Omental fat pad (tissue), 4 donors: ENCODE results near the gene EXOC1L. TPM values are rescaled to one million over a fixed set of nuclear protein-coding genes. Genes with fewer than 3 reads are reported as not detected.

Experiments
- ATAC-seq: fragments of 150-250 bp; one replicate; pipeline ENCODE4 v1.9.1; 2016; ENCODE audit warnings: mild to moderate bottlenecking, moderate library complexity; ENCODE audit not compliant: low FRiP score
- DNase-seq: peaks from one replicate; pipeline ENCODE4 v3.0.0-alpha.2; 2019; ENCODE audit warnings: low spot score
- CTCF ChIP-seq, 3 donors: fragments of 450-650 bp; IDR thresholded peaks; one replicate each; pipeline ENCODE4 v1.5.1; 2016 to 2017; ENCODE audit warnings: antibody characterized with exemption in 3 of 3, mild to moderate bottlenecking in 3 of 3, moderate library complexity in 2 of 3
- small RNA-seq: library from RNA; depleted of rRNA; stranded (forward); fragments of <200 nt; gene quantifications from one replicate; pipeline ENCODE3, GENCODE V24; 2016
- total RNA-seq, 4 donors: library from RNA; depleted of rRNA; stranded (reverse); fragments of >200 nt; gene quantifications; one replicate each; pipeline ENCODE4 v1.1.0, GENCODE V29; 2016

The EXOC1L gene
- total RNA-seq, 4 donors from 2014 or later = not detected

- ATAC-seq = no peak
Observed at GRCh38 chr4:55876387-55876786, 56.8 kb downstream of the EXOC1L start.

DNA sequence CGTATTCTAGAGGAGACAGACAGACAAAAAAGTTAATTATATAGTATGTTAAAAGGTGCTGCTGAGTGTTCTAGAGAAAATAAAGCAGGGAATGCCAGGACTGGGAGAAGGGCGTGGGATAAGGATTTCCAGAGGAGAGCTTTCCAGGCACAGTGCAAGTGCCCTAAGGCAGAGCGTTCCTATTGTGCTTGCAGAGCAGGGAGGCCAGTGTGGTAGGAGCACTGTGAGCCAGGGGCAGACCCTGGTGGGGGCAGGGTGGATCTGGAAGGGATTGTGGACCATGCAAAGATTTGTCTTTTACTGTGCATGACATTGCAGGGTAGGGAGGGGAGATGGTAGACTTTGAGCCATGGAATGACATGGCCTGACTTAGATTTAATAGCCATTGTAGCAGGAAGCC is 59.6 kb downstream of the EXOC1L start:
- TF ChIP-seq CTCF (IDR thresholded peaks at IDR 0.05) = no peak
- DNase-seq = no peak
- ATAC-seq = no peak

More at GRCh38 chr4:55876387-55876786, 56.8 kb downstream of the EXOC1L start:
- TF ChIP-seq CTCF (IDR thresholded peaks at IDR 0.05) = no peak
- no peak for DNase-seq

- TF ChIP-seq CTCF (IDR thresholded peaks at IDR 0.05) = no peak
- DNase-seq = no peak
- ATAC-seq = no peak
Observed at GRCh38 chr4:55880652-55881280, 61.2 kb downstream of the EXOC1L start.

GRCh38 chr4:55884093-55884850 is 64.7 kb downstream of the EXOC1L start:
- no peak for TF ChIP-seq CTCF (IDR thresholded peaks at IDR 0.05)
- DNase-seq = no peak
- no peak for ATAC-seq

DNA sequence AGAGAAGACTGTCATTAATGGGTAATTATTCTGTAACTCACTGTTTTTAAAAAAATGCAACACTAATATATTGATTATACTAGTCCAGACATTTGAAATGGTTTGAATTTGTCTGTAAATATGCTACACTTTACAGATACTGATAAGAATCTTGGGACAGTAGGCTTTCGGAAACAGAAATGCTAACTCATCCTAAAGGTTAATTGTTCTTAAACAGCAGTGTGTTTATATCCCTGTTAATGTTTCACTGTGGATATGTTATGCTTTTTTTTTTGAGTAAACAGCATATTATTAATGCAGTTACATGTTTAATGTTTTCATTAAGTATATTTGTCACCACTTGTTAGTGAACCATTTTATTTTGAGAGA is 65.2 kb downstream of the EXOC1L start:
- no peak for TF ChIP-seq CTCF (IDR thresholded peaks at IDR 0.05)
- no peak for ATAC-seq
- no peak for DNase-seq

Small RNA genes within 50 kb of the gene (small RNA-seq; reads per million reads assigned to genes)
- gene RNU6-276P (not detected), gene RNU6-652P (not detected)

Other genes with a start within 250 kb of the EXOC1L start
- gene PDCL2, start 227.5 kb upstream of the EXOC1L start, total RNA-seq = not detected
- gene NMU, start 183.5 kb upstream of the EXOC1L start, total RNA-seq = not detected
- gene EXOC1, start 33.9 kb downstream of the EXOC1L start, total RNA-seq = 10 to 100 TPM; 30.7 to 55.3 (median 36.9) TPM
- gene CEP135, start 129.2 kb downstream of the EXOC1L start, total RNA-seq = 10 to 100 TPM in 1 of 4 donors, 1 to 10 TPM in 3; 5.1 to 12.9 (median 8.1) TPM